Fibroblast of lung (primary cell): ENCODE results near the gene CAPN15.

Experiments used
- CTCF ChIP-seq, 2 donors: IDR thresholded peaks in 1 of 2; conservative IDR thresholded peaks in 1 of 2; 1 replicate in 1 of 2; 2 replicates in 1 of 2; pipeline ENCODE4 v1.5.1; 2011 to 2012; ENCODE audit warnings: low read length in 2 of 2, control low read depth in 1 of 2, inconsistent platforms in 1 of 2, low read depth in 1 of 2, mild to moderate bottlenecking in 1 of 2
- EZH2 ChIP-seq: IDR thresholded peaks from 2 replicates; pipeline ENCODE4 v1.5.1; 2012; ENCODE audit warnings: low read length, control low read depth, mild to moderate bottlenecking; ENCODE audit errors: missing control alignments

- TF ChIP-seq EZH2, result no peak
- TF ChIP-seq CTCF (conservative IDR thresholded peaks at IDR 0.05 in 1 of 2, IDR thresholded peaks at IDR 0.05 in 1 of 2; ENCODE audit: low read depth in 1 of 2, low read length in 2 of 2), result no peak
Measured at GRCh38 chr16:499924-500323, 27.6 kb upstream of the CAPN15 start.
